ENCODE data around the gene WDFY2. TPM values are rescaled to one million over a fixed set of nuclear protein-coding genes. Genes with fewer than 3 reads are reported as not detected.

The WDFY2 gene
- total and polyA plus RNA-seq, 2 of the 13 experiments (the other 11 are each of a cell fraction or from before 2014, with no cell fraction given): 22.6 to 27.0 TPM

GRCh38 chr13:51583469-51583874 is 790 bp upstream of the WDFY2 start (continued):
- TF ChIP-seq SRF (IDR thresholded peaks at IDR 0.05; ENCODE audit: low read depth, low read length) (0 out of 2 replicates have a peak, but pooled peaks have one; percentile 29), ZNF788 (CRISPR knock-in tag; IDR thresholded peaks at IDR 0.05; ENCODE audit: borderline replicate concordance) (no peak), ZNF878 (CRISPR knock-in tag; IDR thresholded peaks at IDR 0.05) (no peak), CBFB (CRISPR knock-in tag; IDR thresholded peaks at IDR 0.05) (peak; percentile 57; the same call in 1 of the 2 replicates), KIAA2018 (CRISPR knock-in tag; IDR thresholded peaks at IDR 0.05; ENCODE audit: borderline replicate concordance) (no peak), ZBTB20 (CRISPR knock-in tag; IDR thresholded peaks at IDR 0.05; ENCODE audit: borderline replicate concordance, low read depth) (peak; percentile 61; the same call in 1 of the 2 replicates), ZNF572 (CRISPR knock-in tag; IDR thresholded peaks at IDR 0.05) (0 out of 2 replicates have a peak, but pooled peaks have one; percentile 38), ZNF891 (CRISPR knock-in tag; IDR thresholded peaks at IDR 0.05) (peak; percentile 58; the same call in 1 of the 2 replicates), ZNF609 (CRISPR knock-in tag; IDR thresholded peaks at IDR 0.05; ENCODE audit: borderline replicate concordance) (no peak; the same call in 1 of the 2 replicates), TEAD3 (CRISPR knock-in tag; optimal IDR thresholded peaks at IDR 0.05; ENCODE audit: borderline replicate concordance) (peak; percentile 86), SP2 (CRISPR knock-in tag; IDR thresholded peaks at IDR 0.05) (no peak), ARNT2 (CRISPR knock-in tag; IDR thresholded peaks at IDR 0.05; ENCODE audit: low read depth) (no peak), ZNF264 (CRISPR knock-in tag; IDR thresholded peaks at IDR 0.05) (0 out of 2 replicates have a peak, but pooled peaks have one; percentile 30), ZNF138 (CRISPR knock-in tag; IDR thresholded peaks at IDR 0.05; ENCODE audit: low read depth) (no peak)

Data from HepG2 (cell line).